ENCODE results near the gene LTBP2.

LTBP2 gene

DNA sequence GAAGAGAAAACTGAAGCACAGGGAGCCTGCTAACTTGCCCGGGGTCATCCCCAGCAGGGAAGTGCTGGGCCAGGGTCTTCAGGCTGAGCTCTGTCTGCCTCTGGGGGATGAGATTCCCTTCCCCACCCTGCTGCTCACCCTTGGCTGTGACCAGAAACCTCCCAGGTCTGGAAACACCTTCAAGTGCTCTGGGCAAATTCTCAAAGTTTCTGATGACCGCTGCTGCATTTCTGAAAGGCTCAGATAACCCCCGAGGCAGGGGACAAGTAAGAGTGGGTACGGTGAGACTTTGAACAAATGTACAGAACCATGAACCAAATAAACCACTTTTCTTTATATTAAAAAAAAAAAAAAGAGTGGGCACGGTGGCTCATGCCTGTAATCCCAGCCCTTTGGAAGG, 41.3 kb downstream of the LTBP2 start:
- DNase-seq, result no peak

DNA sequence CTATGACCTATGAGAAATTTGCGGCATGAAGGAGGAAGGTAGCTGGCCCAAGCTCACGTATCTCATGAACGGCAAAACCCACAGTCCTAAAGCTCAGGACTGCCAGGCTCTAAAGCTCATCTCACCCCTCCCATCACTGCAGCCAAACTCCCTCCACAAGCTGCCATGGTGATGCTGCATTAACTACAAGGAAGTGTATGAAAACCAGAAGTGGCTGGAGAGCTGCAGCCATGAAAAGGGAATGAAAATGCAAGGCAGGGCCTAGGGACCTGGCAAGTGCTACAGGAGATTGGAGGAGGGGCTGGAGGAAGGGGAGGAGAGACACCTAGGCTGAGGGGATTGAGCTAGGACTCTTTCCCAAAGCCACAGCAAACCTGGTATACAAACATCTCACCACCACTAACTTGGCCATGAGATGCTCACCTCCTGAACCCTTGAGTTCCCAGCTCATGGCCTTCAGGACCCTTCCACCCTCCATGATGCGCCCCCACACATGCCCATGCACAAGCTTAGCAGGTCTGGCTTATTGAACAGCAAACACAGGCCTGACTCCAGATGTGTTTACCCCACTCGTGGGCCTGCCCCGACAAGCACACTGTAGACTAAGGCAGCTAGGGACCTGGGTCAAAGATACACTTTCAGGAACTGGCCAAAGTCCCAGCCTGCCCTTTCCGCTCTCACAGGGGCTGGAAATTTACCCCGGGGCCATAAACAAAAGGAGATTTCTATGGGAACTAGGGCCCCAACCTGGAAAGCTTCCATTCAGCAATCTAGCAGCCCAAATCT, 42.0 kb downstream of the LTBP2 start:
- DNase-seq, result no peak

DNA sequence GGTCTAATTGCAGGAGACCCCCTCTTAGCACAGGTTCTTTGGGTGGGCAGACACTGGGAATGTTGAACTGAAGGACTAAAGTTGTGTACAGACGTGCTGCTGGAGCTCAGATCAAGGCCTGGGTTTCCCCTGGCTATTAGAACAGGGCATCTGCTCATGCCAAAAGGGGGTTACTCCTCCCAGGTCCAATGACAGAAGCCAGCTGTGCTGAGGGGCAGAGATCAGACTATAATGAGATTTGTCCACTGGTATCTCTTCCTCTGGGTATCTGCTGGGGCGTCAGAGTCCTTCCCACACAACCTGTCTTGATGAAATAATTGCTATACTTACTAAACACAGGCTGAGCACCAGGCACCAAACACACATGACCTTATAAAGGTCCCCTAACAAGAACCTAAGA, 42.6 kb downstream of the LTBP2 start:
- DNase-seq, result no peak

DNA sequence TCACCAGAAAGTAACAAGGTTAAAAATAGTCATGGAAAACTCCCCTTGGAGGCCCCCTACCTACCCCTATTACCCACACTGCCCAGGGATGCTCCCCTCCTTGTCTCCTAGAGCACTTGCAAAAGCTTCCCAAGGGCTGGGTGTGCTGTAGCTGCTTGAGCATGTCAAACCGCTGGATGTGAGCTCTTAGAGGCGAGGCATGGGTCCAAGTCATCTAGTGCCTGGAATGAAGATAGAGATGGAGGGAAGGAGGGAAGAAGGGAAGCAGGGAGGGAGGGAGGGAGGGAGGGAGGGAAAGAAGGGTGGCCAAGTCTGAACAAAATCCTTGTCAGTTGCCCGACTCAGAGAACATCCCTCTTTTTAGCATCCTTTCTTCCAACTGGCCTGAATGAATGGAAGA, 43.1 kb downstream of the LTBP2 start:
- no peak for DNase-seq

DNA sequence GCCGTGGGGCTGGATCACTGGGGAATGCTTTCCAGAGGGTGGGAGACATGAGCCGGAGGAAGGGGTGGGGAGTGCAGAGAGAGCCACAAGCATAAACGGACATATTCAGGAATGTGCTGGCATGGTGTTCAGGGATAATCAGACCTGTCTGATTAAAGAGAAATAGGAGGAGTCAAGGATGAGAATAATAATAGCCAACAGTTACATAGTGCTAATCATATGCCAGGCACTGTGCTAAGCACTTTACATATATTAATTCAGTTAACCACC, 43.7 kb downstream of the LTBP2 start:
- no peak for DNase-seq

DNA sequence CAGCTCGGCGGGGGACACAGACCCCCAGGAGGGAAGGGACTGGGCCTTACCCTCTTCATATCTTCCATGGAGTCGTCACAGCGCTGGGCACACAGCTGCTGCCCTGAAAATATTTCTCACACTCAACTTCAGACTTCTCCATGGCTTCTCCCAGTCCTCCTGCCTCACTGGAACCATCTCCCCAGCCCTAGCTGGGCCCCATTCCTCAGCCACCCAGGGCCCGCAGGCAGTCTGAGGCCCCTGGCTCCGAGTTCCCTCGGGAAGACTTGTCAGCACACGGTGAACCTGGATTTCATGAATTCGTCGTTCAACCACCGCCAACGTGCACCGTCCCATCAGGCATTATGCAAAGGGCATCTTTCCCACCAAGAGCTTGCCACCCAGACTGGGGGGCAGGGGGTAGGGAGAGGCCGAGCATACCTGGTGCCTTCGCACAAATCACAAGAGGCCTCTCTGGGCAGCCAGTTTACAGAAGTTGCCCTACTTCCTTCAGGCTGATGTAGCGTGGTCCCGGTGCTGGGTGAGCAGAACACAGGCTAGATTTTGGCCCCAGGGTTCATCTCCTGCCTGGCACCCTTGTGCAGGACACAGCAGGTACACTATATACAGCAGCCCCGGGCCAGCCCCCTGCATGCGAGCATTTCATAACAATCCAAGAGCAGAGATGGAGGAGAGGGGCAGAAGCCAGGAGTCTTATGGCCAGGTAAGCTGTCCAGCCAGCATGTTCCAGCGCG, 44.2 kb downstream of the LTBP2 start:
- DNase-seq, result no peak

DNA sequence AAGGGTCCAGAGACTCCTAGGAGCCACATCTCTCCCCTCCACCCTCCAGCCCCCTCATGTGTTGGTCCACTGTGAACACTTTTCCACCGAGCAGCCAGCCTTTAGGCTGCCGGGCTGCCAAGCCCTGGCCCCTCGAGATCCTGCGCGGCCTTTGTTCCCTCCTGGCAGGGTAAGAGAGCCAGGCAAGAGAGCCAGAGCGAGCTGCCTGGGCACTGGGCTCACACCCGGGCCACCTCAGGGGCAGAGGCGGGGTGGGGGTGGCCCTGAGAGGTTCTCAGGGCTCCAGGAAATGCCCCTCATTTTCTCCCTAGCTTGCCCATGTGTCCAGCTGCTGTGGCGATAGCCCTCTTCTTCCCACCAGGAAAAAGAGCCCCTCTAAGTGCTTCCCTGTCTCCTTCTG, 44.8 kb downstream of the LTBP2 start:
- no peak for DNase-seq

DNA sequence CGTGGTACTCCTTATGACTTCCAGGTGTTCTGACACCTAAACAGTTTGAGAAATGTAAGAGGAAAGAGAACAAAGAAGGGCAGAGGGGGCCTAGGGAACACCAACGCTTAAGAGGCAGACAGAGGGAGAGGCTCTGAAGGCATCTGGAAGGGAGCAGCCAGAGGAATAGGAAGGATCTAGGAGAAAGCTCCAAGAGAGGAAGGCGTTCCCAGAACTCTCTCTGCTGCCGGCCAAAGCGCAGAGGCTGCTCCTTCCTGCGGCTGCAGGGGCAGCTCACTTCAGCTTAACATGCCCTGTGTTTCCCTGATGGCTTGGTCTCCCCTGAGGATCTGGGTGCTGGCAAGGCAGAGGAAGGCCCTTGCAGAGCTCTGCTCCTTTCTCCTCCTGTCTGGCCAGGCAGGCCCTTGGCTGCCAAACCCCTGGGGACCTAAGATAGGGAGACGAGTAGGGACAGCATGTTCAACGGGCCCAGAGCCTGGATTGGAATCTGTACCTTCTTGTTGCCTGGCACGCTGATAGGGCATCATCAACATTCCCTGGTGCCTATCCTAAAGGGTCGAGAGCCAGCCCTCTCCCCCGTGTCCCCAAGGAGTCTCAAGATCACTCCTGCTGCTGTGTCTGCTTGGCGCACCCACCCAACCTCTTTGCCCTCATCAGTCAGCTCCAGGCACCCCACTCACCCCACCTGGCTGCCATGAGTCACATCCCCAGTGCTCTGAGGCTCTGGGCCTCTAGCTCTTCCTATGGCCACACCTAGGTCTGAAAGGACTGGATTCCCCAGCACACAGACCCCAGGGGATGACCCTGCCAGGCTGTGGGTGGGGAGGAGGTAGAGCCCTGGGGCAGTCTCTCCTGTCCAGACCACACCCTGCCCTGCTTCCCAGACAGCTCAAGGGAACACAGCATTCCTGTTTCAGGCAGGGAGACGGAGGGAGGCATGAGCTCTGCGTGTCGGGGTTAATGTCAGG, 45.6 kb downstream of the LTBP2 start:
- no peak for DNase-seq

DNA sequence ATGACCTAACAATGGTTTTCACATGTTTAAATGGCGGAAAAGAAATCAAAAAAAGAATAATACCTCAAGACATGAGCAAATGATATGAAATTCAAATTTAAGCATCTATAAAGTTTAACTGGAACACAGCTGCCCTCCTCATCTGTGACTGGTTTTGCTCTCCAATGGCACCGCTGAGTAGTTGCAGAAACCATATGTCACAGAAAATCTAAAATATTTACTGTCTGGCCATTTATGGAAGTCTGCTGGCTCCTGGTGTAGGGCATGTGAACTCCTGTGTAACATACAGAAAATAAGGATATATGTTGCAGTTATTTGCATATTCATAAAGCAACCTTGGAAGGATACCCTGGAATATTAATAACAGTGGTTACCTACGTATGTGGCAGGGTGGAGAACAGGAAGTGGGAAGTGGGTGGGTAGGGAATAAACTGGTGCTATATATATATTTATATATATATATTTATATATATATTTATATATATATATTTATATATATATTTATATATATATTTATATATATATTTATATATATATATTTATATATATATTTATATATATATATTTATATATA, 48.4 kb downstream of the LTBP2 start:
- DNase-seq, result no peak

DNA sequence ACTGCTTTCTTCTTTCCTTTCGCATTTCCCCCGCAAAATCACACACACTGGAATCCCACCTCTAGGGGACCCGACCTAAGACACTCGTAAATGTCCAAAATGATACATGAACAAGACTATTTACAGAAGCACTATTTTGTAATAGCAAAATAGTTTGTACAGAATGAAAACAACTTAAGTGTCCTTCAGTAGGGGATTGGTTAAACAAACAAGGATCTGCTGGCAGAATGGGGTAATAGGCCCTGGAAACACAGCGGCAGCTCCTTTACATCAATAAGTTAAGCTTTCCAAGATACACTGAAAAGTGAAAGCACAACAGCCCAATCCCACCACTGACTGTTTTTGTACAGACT, 48.8 kb downstream of the LTBP2 start:
- no peak for DNase-seq

DNA sequence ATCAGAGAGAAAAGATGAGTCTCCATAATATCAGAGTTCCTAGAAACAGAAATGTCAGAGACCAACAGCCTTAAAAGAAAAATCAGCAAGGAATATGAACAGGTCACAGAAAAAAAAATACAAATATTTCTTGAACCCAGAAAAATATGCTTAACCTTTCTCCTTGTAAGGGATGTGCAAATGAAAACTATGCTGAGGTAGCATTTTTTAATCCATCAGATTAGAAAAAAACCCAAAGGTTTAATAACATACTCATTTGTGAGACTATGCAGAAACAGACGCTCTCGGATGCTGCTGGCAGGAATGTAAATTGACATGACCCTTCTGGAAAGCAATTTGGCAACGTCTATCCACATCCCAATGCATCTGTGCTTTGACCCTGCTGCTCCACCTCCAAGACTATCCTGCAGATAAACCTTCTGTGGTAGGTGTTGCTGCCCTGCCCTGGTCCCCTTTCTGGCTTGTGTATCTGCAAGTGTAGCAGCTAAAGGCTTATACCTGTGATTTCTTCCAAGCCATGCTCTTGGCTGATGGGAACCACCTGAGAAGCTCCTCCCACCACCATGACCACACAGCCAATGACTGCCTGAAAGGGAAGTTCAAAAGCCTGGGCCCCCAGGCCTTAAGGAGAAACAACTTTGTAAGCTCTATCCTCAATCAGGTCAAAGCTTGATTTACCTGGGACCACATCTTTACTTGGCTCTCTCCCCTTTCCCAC, 49.4 kb downstream of the LTBP2 start:
- DNase-seq, result no peak

DNA sequence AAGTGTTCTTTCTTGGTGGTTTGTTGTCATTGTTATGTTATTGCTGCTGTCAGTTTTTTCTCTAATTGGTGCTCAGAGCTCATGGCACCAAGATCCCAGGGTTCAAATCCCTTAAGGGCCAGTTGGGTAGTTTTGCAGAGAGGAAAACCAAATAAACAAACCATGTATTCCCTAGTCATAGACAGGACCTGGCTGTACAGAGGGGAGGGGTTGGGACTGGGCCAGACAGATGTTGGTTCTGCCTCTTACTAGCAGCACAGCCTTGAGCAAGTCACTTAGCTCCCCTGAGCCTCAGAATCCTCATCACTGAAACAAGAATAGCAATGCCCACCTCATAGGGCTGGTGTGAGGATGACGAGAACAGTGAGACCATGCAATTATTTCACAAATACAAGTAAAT, 53.4 kb downstream of the LTBP2 start:
- DNase-seq, result no peak

DNA sequence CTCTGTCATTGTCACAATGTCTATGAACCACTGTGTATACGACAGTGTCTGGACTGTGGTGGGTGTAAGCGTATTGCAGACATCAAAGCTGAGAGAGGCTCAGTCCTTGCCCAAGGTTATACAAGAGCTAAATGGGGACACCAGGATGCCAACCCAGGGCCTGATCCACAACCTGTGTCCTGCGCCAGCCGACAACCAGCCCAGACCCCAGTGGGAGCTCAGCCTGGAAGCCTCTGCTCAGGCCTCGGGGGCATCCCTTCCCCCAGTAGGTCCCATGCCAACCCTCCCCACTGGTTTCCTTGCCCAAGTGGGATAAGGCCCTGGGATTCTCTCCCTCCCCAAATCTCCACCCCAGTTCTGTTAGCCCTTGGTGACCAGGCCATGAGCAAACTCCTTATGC, 54.3 kb downstream of the LTBP2 start:
- no peak for DNase-seq

DNA sequence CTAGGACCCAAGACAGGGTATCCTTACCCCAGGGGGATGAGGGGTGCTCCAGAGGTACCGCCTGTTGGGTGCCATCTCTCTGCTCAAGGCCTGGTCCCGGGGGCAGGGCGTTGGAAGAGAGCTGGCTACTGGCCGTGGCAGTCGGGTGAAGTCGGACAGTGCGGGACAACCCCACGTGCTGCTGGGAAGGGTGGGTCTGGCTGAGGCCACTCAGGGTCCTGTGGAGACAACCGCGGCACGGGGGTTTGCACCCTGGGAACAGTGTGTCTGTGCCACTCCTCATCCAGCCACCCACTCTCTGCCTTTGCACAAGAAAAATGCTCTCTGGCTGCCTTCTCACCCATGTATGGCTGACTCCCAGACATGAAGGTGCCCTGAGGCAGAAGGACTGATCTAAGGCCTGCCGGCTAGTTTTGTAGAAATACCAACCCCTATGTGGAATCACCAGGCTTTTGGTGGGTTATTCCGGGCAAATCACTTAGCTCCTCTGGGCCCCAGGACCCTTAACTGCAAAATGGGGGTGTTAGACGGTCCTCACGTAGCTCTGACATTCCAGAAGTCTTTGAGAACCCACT, 56.5 kb downstream of the LTBP2 start:
- DNase-seq, result no peak

DNA sequence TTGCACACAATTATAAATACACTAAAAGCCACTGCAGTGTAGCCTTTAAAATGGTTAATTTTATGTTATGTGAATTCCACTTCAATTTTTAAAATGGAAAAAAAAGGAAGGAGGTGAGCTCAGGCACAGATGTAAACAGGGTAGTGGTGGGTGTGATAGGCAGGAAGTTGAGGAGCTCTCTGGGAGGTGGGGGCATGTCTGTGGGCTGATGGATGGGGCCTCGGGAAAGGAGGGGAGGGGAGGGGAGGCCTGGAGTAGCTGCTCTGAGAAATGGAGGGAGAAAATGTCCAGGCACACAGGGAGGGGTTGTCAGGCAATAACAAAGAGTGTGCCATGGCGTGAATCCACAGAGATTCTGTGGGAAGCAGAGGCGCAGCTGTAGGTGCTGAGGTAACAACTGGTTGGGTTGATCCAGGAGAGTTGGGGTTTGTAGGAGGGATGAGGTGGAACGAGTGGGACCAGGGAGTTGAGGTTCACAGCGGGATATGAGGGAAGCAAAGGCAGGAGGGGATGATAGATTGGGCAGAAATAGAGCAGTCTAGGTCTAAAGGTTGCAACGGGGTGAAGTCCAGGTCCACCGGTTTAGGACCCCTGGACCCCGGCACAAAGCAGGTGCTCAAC, 57.2 kb downstream of the LTBP2 start:
- no peak for DNase-seq

DNA sequence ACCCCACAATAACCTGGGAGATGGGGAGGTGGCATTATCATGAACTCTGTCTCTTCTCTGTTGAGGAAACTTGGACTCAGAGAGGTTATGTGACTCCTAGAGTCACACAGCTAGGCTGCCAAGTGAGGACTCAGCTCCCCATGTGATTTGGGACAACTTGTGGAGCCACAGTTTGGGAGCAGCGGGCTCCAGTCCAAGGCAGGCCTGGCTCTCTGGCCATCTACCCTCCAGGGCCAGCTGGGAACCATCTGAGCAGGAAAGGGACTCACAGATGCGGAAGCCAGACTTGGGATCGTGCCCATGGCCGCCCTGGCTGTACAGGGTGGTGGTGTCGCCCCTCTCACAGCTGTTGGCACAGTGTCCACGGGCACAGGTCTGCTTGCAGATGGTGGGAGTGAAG, 59.4 kb downstream of the LTBP2 start:
- DNase-seq, result no peak

DNA sequence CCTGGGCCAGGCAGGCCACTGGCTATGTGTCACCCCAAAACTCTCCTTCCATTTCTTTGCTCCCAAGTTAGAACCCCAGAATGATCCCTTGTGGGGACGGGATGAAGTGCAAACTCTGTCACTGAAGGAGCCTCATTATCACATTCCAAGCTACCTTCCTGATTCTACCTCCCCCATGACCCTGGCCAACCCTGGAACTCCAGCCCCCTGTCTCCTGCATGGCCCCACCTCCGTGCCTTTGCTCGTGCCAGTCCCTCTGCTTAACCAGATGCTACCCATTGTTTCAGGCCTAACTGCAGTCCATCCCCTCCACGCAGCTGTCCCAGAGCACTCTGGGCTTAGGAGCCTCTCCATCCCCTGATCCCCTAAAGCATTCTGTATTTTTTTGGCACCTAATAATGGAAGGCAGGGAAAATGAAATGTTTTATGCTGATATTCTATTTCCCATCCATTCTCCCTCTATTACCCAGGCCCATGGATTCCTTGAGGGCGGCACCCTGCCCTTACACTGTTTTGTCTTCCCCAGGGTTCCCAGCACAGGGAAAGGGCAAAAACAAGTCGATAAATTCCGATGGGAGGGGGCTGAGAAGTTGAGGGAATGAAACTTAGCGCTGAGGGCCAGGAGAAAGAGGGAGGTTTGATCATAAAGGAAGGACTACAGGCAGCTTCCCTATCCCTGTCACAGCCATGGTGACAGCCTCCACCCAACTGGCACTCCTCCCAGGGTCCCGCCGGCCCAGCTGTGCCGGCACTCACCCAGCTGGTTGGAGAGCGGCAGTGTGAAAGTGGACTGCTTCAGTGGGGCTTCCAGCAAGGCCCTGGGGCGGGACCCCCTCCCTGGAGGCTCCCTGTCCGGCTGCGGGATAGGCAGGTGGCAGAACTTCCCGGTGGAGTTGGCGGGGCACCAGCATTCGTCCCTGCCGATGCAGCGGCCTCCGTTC, 60.3 kb downstream of the LTBP2 start:
- no peak for DNase-seq

DNA sequence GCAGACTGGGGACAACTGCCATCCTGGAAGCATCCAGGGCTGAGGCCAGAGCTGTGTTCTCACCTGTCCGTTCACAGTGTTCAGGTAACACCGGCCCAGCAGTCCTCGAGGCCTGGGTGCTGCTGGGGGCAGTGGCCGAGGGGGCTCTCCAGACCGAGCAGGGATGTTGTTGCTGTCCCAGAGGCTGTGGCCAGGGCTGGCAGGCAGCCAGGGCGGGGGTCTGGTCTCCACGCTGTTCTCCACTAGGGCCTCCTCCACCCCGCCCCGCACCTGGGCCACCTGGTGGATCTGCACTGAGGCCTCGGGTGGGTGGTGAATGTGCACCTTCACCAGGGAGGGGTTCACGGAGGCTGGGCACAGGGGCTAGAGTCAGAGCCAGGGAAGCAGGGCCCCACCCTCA, 61.0 kb downstream of the LTBP2 start:
- no peak for DNase-seq

DNA sequence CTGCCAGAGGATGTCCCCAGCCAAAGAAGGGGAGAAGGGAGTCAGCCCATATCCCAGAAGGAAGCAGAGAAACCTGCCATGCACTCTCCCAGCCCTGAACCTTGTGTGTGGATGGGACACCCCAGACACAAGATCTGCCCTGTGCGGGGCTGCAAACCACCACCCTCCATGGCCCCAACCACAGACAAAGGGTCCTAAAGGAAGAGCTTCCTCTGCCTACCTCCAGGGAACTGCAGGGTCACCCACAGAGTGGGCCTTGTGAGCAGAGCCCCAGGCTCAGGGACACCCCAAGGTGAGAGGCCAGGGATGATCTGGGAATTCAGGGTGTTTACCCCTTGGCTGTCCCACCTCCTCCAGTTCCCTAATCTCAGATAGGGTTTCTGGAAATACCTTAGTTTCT, 62.0 kb downstream of the LTBP2 start:
- DNase-seq, result no peak

DNA sequence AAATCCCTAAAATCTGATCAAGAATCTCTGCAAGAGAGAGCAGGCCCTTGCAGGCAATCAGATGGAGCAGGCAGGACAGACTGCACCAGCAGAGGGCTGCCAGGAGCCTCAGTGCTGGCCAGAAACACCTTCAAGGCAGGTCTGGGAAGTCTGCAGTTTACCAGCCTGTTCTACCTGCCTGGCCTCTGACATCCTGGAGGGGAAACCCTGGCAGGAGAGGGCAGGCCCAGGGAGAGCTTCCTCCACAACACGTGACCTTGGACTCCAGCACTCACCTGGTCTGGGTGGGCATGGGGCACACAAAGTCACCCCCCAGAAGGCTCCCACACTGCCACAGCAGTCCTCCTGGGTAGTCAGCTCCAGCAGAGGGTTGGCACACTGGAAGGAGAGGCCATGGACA, 62.4 kb downstream of the LTBP2 start:
- DNase-seq, result no peak

DNA sequence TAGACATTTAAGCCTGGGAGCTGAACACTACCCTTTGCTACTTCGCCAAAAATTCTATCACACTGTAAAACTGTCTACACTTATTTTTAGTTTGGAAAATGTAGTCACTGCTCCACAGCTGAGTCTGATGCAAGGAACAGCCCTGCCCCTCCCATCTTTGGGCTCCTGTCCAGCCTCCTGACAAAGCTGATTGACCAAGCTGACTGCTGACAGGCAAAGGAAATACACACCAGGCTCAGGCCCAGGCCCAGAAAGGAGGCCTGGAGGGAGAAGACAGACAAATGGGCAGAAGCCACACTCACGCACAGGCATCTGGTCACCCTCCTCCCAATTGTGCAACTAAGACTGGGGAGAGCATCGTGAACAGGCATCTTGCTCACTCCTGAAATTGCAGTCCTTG, 63.2 kb downstream of the LTBP2 start:
- DNase-seq, result no peak

All from effector CD4-positive, alpha-beta T cell (primary cell).